OCI-LY3 (cell line): ENCODE measurements around the gene FAM151A.

Experiments
- CTCF ChIP-seq: fragments of 200-600, 300-600 bp; sonication (generic); IDR thresholded peaks from 2 replicates; pipeline ENCODE4 v1.5.1; 2014; ENCODE audit warnings: antibody characterized with exemption, low read length, low read depth
- EZH2phosphoT487 ChIP-seq: fragments of 200-600 bp; shearing (Covaris generic); IDR thresholded peaks from 2 replicates; pipeline ENCODE4 v1.6.1; 2018; ENCODE audit warnings: antibody characterized with exemption, mixed run types, low read depth

GRCh38 chr1:54643736-54644135 is 20.4 kb upstream of the FAM151A start:
- TF ChIP-seq CTCF (no peak), EZH2phosphoT487 (no peak)
